Stimulated activated naive CD8-positive, alpha-beta T cell treated with anti-CD3 and anti-CD28 coated beads, Interleukin-15, amount 100 ng/mL, for 72 hours (primary cell): Measurements from ENCODE around the gene LAT.

ENCODE experiments used
- ATAC-seq: fragments of 150-1000 bp; cut with Tn5 transposase; 2 replicates; pipeline ENCODE4 v1.10.0; 2021; ENCODE audit warnings: mild to moderate bottlenecking, moderate library complexity
- DNase-seq, 2 donors: peaks; one replicate each; pipeline ENCODE4 v3.0.0; 2021 to 2022
- H3K27ac Mint-ChIP-seq, 2 donors: one replicate each; pipeline ENCODE4 v1.8.0; 2022; ENCODE audit warnings: mild to moderate bottlenecking in 2 of 2, mixed read lengths in 2 of 2, moderate library complexity in 2 of 2
- H3K27me3 Mint-ChIP-seq: one replicate; pipeline ENCODE4 v1.8.0; 2022; ENCODE audit warnings: mixed read lengths
- H3K4me1 Mint-ChIP-seq: one replicate; pipeline ENCODE4 v1.8.0; 2022; ENCODE audit warnings: mild to moderate bottlenecking, mixed read lengths
- H3K4me3 Mint-ChIP-seq, 2 donors: one replicate each; pipeline ENCODE4 v1.8.0; 2022; ENCODE audit warnings: mild to moderate bottlenecking in 2 of 2, mixed read lengths in 2 of 2, moderate library complexity in 1 of 2
- H3K9me3 Mint-ChIP-seq, 2 donors: one replicate each; pipeline ENCODE4 v1.8.0; 2022; ENCODE audit warnings: mixed read lengths in 2 of 2

Gene LAT

DNA sequence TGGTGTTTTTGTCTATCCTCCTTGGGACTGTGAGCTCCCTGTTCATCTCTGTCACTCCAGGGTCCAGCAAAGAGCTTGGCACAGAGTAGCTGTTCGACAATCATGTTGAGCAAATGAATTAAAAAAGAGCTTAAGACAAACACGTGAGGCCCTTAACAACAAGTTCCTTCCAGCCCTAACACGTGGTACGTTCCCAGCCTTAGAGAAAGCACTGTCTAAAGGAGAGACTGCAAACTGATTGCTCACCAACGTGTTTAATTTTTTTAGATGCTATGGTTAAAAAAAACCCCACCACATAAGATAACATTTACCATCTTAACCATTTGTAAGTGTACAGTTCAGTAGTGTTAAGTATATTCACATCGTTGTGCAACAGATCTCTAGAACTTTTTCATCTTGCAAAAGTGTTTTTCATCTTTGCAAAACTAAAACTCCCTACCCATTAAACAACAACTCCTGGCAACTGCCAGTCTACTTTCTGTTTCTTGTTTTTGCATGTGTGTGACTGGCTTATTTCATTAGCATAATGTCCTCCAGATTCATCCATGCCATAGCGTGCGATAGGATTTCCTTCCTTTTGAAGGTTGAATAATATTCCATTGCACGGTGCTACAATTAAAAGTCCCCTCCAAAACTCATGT is 28.2 kb downstream of the LAT start:
- peaks cover 70% of the 10 kb centered on the region for H3K4me1 Mint-ChIP-seq
- H3K4me3 Mint-ChIP-seq = peak overlapping the region; percentile 50 to 60
- H3K9me3 Mint-ChIP-seq = no peaks in the 10 kb centered on the region
- ATAC-seq (peak; percentile 74), DNase-seq (no peak)
- H3K27ac Mint-ChIP-seq = peak overlapping the region; percentile 90 to 94
- H3K27me3 Mint-ChIP-seq = no peaks in the 10 kb centered on the region

DNA sequence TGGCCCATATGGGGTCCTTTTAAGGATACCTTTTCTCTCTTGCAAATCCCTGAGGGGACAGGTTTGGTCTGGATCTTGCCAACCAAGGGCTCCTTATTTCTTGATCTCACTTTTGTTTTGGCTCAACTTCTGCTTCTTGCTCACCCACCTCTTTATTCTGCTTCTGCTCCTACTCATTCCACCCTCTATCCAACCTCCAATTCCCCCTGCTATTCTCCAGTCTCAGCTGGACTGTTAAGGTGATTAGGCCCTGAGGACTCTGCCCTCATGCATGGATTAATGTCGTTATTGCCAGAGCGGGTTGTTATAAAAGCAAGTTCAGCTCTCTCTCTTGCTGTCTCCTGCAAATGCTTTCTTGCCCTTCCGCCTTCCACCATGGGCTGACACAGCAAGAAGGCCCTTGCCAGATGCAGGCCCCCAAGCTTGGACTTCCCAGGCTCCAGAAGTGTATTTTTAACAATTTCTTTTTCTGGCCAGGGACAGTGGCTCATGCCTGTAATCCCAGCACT is 29.8 kb downstream of the LAT start:
- Mint-ChIP-seq H3K27me3 (no peaks in the 10 kb centered on the region), H3K4me3 (no peak overlapping the region), H3K9me3 (no peaks in the 10 kb centered on the region), H3K4me1 (peaks cover 60% of the 10 kb centered on the region), H3K27ac (peak overlapping the region in 1 of 2 donors; percentile 41)
- DNase-seq = no peak
- no peak for ATAC-seq

DNA sequence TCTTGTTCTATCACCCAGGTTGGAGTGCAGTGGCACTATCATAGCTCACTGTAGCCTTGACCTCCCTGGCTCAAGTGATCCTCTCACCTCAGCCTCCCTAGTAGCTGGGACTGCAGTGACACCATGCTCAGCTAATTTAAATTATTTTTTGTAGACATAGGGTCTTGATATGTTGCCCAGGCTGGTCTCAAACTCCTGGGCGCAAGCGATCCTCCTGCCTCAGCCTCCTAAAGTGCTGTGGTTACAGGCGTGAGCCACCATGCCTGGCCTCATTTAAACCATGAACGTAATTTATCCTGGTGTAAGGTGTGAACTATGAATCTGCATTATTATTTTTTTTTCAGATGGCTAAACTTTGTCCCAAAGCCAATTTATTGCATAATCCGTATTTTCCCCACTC is 37.3 kb downstream of the LAT start:
- DNase-seq = no peak
- H3K4me1 Mint-ChIP-seq = peaks cover 86% of the 10 kb centered on the region
- H3K4me3 Mint-ChIP-seq = peak overlapping the region in 1 of 2 donors; percentile 9
- no peak for ATAC-seq
- H3K9me3 Mint-ChIP-seq = no peaks in the 10 kb centered on the region
- H3K27me3 Mint-ChIP-seq = no peaks in the 10 kb centered on the region
- no peak overlapping the region for H3K27ac Mint-ChIP-seq

DNA sequence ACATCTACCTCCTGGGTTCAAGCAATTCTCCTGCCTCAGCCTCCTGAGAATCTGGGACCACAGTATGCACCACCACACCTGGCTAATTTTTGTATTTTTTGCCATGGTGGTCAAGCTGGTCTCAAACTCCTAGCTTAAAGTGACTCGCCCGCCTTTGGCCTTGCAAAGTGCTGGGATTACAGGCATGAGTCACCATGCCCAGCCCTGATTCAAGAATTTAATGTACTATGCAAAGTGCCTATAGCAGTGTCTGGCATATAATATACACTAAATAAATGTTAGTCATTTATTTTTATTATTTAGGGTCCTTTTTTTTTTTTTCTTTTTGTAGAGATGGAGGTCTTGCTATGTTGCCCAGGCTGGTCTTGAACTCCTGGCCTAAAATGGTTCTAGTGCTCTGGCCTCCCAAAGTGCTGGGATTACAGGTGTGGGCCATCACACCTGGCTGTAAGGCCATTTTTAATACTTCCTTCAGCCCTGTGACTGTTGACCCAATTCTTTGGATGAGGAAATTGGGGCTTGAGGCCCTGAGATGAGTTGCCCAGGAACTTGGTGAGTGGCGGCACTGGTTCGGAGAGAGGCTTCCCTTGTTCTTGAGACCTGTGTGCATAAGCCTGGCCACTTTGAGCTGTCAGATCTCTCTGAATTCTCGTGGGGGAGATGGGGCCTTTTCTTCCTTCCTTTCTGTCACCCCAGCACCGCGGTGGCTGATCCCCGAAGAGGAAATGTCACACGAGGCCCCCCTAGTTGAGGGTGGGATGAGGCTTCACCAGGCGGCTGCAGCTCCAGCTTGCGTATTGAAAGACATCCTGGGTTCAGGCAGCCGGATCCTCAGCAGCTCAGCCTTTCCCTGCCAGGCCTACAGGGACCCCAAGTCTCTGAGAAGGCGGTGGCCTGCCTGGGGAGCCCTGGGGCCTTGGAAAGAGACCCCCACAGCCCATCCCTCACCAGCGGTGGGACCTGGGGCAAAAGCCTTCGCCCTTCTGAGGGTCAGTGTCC is 38.7 kb downstream of the LAT start:
- Mint-ChIP-seq H3K4me1 (peaks cover 88% of the 10 kb centered on the region), H3K9me3 (no peaks in the 10 kb centered on the region), H3K4me3 (peak overlapping the region; percentile 57 to 63), H3K27ac (peak overlapping the region; percentile 93 to 97), H3K27me3 (no peaks in the 10 kb centered on the region)
- ATAC-seq (no peak), DNase-seq (peak in 1 of 2 donors; percentile 32)

DNA sequence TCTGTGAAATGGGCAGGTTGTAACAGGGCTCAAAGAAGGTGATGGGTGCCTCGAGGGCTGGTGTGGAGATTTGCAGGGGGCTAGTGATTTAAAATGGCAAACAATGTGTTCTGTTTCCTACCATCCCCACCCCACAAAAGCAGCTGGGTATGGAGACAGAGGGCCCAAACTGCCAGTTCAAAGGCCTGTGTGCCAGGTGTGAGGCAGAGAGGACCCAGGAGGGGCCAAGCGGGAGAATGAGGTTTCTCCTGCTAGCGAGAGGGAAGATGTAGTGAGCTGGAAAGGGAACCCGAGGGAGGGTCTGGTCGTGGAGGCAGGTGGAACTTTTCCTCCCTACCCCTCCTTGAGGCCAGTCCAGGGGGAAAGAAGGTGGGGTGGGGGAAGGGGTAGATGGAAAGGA is 39.4 kb downstream of the LAT start:
- no peak for DNase-seq
- ATAC-seq = no peak
- peak overlapping the region; percentile 93 to 97 for H3K27ac Mint-ChIP-seq
- H3K27me3 Mint-ChIP-seq = no peaks in the 10 kb centered on the region
- peaks cover 95% of the 10 kb centered on the region for H3K4me1 Mint-ChIP-seq
- H3K9me3 Mint-ChIP-seq = no peaks in the 10 kb centered on the region
- peak overlapping the region; percentile 57 to 63 for H3K4me3 Mint-ChIP-seq

DNA sequence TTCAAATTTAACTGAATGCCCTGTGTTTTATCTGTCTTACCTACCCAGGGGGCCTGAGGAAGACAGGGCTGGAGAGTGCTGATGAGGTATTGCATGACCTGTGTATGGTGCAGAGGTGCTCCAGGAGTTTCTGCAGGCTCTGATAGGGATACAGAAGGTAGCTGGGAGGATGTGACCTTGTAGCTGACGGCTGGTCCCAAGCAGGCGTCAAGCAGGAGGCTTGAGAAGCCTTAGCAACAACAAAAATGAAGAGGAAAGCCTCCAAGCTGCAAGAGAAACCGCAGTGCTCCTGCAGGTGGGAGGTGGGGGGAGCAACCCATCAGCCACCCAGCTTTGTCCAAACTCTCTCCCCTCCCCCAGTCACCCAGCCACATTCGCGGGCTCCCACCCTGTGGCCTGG is 40.4 kb downstream of the LAT start:
- Mint-ChIP-seq H3K4me1 (peaks cover 96% of the 10 kb centered on the region), H3K27me3 (no peaks in the 10 kb centered on the region), H3K4me3 (peak overlapping the region in 1 of 2 donors; percentile 60), H3K9me3 (no peaks in the 10 kb centered on the region), H3K27ac (no peak overlapping the region)
- ATAC-seq (no peak), DNase-seq (peak in 1 of 2 donors; percentile 10)

DNA sequence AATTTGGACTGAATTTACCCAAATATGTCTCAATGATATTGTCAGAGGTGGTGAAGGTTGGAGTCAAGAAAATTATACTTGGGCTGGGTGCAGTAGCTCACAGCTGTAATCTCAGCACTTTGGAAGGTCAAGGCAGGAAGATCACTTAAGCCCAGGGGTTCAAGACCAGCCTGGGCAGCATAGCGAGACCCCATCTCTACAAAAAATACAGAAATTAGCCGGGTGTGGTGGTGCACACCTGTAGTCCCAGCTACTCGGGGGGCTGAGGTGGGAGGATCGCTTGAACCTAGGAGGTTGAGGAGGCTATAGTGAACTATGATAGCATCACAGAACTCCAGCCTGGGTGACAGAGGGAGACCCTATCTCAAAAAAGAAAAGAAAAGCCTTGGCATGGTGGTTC is 40.9 kb downstream of the LAT start:
- Mint-ChIP-seq H3K4me3 (no peak overlapping the region), H3K27ac (no peak overlapping the region), H3K9me3 (no peaks in the 10 kb centered on the region), H3K27me3 (no peaks in the 10 kb centered on the region), H3K4me1 (peaks cover 96% of the 10 kb centered on the region)
- ATAC-seq (no peak), DNase-seq (peak in 1 of 2 donors; percentile 6)

DNA sequence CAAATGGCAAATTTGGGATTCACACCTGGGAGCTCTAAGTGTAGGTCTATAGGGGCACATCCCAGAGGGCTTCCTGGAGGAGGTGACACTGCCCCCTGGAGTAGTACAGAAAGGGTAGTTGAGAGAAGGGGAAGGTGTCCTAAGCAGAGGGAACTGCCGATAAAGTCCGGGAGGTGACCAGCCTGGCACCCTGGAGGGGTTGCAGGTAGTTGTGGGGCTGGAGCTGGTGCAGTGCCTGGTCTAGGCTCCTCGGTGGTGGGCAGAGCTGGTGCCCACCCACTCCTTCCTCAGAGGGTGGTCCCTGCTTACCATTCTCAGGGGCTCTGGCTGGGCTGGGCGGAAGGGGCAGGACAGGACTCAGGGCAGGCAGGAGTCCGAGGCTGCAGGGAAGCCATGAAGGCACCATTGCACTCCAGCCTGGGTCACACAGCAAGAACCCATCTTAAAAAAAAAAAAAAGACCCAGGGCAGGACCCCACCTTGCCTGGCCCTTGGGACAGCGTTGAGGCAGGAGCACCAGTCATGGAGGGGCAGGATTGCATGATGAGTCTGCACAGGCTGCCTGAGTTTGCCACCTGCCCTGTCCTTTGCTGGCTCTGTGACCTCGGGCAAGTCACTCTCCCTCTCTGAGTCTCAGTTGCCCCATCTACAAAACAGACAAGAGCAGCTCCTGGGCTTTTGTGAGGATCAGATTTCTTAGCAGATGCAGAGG is 43.8 kb downstream of the LAT start:
- DNase-seq (peak in 1 of 2 donors; percentile 11), ATAC-seq (peak; percentile 31)
- Mint-ChIP-seq H3K9me3 (no peaks in the 10 kb centered on the region), H3K4me1 (peaks cover 73% of the 10 kb centered on the region), H3K27me3 (no peaks in the 10 kb centered on the region), H3K27ac (peak overlapping the region; percentile 86 to 93), H3K4me3 (peak overlapping the region; percentile 38 to 70)

- Mint-ChIP-seq H3K4me1 (peaks cover 65% of the 10 kb centered on the region), H3K4me3 (peak overlapping the region; percentile 38 to 70), H3K9me3 (no peaks in the 10 kb centered on the region), H3K27me3 (no peaks in the 10 kb centered on the region), H3K27ac (peak overlapping the region; percentile 86 to 93)
- ATAC-seq = peak; percentile 99
- DNase-seq = peak; percentile 86 to 92
Measured at GRCh38 chr16:29029168-29029994, 44.5 kb downstream of the LAT start.

DNA sequence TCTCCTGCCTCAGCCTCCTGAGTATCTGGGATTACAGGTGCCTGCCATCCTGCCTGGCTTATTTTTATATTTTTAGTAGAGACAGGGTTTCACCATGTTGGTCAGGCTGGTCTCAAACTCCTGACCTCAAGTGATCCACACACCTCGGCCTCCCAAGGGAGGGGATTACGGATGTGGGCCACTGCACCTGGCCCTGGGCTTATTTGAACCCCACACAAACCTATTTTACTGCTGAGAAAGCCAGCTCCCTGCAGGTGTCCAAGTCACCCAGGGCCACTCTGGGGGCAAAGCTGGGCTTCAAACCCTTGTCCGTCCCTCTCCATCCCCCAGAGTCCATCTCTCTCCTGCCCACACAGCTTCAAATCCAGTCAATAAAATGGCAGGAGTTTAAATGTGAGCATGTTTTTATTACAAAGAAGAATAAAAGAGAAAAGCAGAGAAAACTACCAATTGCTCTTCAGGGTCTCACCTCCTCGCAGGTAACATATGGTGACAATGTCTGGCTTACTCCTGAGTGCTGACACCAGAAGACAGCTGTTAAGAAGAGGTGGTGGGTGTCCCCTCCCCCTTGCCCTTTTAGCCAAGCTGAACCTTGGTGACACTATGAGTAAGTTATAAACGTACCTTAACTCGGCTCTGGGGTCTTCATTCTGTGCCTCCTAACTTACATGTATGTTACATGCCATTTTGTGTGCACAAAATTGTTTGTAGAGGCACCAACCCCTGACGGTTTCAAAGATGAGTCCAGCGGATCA is 45.4 kb downstream of the LAT start:
- no peaks in the 10 kb centered on the region for H3K27me3 Mint-ChIP-seq
- H3K27ac Mint-ChIP-seq = peak overlapping the region in 1 of 2 donors; percentile 78
- ATAC-seq (no peak), DNase-seq (no peak)
- peaks cover 56% of the 10 kb centered on the region for H3K4me1 Mint-ChIP-seq
- H3K9me3 Mint-ChIP-seq = no peaks in the 10 kb centered on the region
- H3K4me3 Mint-ChIP-seq = peak overlapping the region in 1 of 2 donors; percentile 15
